ENCODE data around the gene PPARG. TPM values are rescaled to one million over a fixed set of nuclear protein-coding genes. Genes with fewer than 3 reads are reported as not detected.

The PPARG gene
- total and polyA plus RNA-seq, 2 of the 8 experiments (the other 6 are each of a cell fraction or from before 2014, with no cell fraction given) = 0.06 TPM; not detected in 1

DNA sequence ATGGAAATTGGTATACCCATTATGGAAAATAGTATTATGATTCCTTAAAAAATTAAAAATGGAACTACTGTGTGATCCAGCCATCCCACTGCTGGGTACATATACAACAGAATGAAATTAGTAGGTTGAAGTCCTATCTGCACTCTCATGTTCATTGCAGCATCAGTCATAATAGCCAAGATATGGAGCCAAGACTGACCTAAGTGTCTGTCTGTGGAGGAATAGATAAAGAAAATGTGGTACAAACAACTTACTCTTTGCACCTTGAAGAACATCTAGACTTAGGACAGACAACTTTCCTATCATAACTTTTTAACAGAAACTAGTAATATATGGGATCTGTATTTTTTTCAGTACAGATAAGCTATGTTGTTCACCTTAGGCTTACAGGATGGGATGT, 30.0 kb upstream of the PPARG start:
- Histone ChIP-seq H4K8ac (ENCODE audit: extremely low read depth, insufficient read depth, low read length) (no peak overlapping the region), H4K91ac (replicated peaks; ENCODE audit: insufficient read length, low read length) (no peak overlapping the region), H3K79me1 (ENCODE audit: low read depth, low read length) (no peaks in the 10 kb centered on the region), H2BK5ac (ENCODE audit: low read depth, low read length) (no peak overlapping the region), H3K14ac (ENCODE audit: insufficient read length) (no peak overlapping the region), H3K18ac (ENCODE audit: extremely low read depth, low read length) (no peak overlapping the region), H2BK12ac (ENCODE audit: low read depth, low read length) (no peak overlapping the region), H4K20me1 (replicated peaks in 1 of 2; ENCODE audit: control insufficient read depth in 1 of 2, insufficient read depth in 2 of 2, low read length in 2 of 2) (no peaks in the 10 kb centered on the region), H3K4me3 (ENCODE audit: extremely low read depth in 1 of 4, insufficient read depth in 2 of 4, low read depth in 3 of 4, low read length in 4 of 4) (no peak overlapping the region), H3K27me3 (replicated peaks in 1 of 4; ENCODE audit: control insufficient read depth in 3 of 4, extremely low read depth in 1 of 4, insufficient read depth in 3 of 4, low read length in 3 of 4) (no peaks in the 10 kb centered on the region), H3K9ac (replicated peaks in 1 of 4; ENCODE audit: extremely low read depth in 1 of 4, low read depth in 3 of 4, low read length in 3 of 4) (no peak overlapping the region), H2BK120ac (replicated peaks; ENCODE audit: low read depth, low read length) (no peak overlapping the region), H2AFZ (ENCODE audit: low read length) (no peak overlapping the region), H3K9me3 (ENCODE audit: insufficient read depth in 2 of 2, low read depth in 1 of 2, low read length in 1 of 2) (no peaks in the 10 kb centered on the region), H3K23me2 (ENCODE audit: low read depth, low read length) (no peaks in the 10 kb centered on the region), H3K79me2 (ENCODE audit: control insufficient read depth in 1 of 2, insufficient read depth in 2 of 2, low read length in 2 of 2) (no peaks in the 10 kb centered on the region), H3K56ac (replicated peaks; ENCODE audit: insufficient read length, low read depth, low read length) (no peak overlapping the region), H3K36me3 (ENCODE audit: control insufficient read depth in 2 of 4, insufficient read depth in 4 of 4, low read length in 3 of 4) (no peaks in the 10 kb centered on the region), H2BK20ac (ENCODE audit: low read length) (no peak overlapping the region), H3K4ac (replicated peaks; ENCODE audit: insufficient read length, low read depth, low read length) (no peak overlapping the region), H3K27ac (ENCODE audit: low read depth, low read length) (no peak overlapping the region), H4K5ac (ENCODE audit: insufficient read length, low read depth, low read length) (no peak overlapping the region), H2BK15ac (ENCODE audit: low read length) (no peak overlapping the region), H2AK5ac (ENCODE audit: low read depth, low read length) (no peak overlapping the region), H3K23ac (ENCODE audit: insufficient read length) (no peak overlapping the region), H3K4me2 (ENCODE audit: insufficient read depth in 1 of 2, low read depth in 2 of 2, low read length in 2 of 2) (no peak overlapping the region), H3K4me1 (replicated peaks in 1 of 4; ENCODE audit: control insufficient read depth in 3 of 4, insufficient read depth in 4 of 4, low read length in 3 of 4) (no peaks in the 10 kb centered on the region)
- DNase-seq (ENCODE audit: low read depth in 1 of 2, low spot score in 2 of 2) (no peak), FAIRE-seq (no peak)
- CTCF ChIA-PET (ENCODE audit: partially characterized antibody) = no interaction called here
- POLR2A ChIA-PET (ENCODE audit: partially characterized antibody) = interaction anchor here (0.6 kb wide), 1 partner anchor 148 kb away, joined by 3 read pairs; no protein-coding TSS in a partner anchor
- no peak for TF ChIP-seq POLR2AphosphoS5 (IDR thresholded peaks at IDR 0.05; ENCODE audit: low read depth, low read length)
- TF ChIP-seq GTF2F1 (IDR thresholded peaks at IDR 0.05; ENCODE audit: borderline replicate concordance, low read depth, low read length) = no peak
- no peak for TF ChIP-seq BRCA1 (IDR thresholded peaks at IDR 0.05; ENCODE audit: low read depth, low read length)
- TF ChIP-seq HDAC2 (IDR thresholded peaks at IDR 0.05; ENCODE audit: borderline replicate concordance in 1 of 2, low read depth in 2 of 2, low read length in 2 of 2) = no peak
- TF ChIP-seq, protein P1, sequence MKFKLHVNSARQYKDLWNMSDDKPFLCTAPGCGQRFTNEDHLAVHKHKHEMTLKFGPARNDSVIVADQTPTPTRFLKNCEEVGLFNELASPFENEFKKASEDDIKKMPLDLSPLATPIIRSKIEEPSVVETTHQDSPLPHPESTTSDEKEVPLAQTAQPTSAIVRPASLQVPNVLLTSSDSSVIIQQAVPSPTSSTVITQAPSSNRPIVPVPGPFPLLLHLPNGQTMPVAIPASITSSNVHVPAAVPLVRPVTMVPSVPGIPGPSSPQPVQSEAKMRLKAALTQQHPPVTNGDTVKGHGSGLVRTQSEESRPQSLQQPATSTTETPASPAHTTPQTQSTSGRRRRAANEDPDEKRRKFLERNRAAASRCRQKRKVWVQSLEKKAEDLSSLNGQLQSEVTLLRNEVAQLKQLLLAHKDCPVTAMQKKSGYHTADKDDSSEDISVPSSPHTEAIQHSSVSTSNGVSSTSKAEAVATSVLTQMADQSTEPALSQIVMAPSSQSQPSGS (IDR thresholded peaks at IDR 0.05; ENCODE audit: low read length) = no peak
- TF ChIP-seq, protein P2, sequence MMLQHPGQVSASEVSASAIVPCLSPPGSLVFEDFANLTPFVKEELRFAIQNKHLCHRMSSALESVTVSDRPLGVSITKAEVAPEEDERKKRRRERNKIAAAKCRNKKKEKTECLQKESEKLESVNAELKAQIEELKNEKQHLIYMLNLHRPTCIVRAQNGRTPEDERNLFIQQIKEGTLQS (IDR thresholded peaks at IDR 0.05; ENCODE audit: insufficient read depth, low read depth, low read length) = no peak
- no peak for TF ChIP-seq KDM1A (IDR thresholded peaks at IDR 0.05; ENCODE audit: borderline replicate concordance, low read length)
- no peak for TF ChIP-seq BACH1 (IDR thresholded peaks at IDR 0.05; ENCODE audit: low read length)
- no peak for TF ChIP-seq SP2 (IDR thresholded peaks at IDR 0.05; ENCODE audit: low read length)
- TF ChIP-seq SIRT6 (IDR thresholded peaks at IDR 0.05; ENCODE audit: low read length) = no peak
- TF ChIP-seq GABPA (IDR thresholded peaks at IDR 0.05; ENCODE audit: borderline replicate concordance, insufficient read depth, low read length) = no peak
- TF ChIP-seq NRF1 (IDR thresholded peaks at IDR 0.05; ENCODE audit: low read depth, low read length) = no peak
- TF ChIP-seq, protein P3, sequence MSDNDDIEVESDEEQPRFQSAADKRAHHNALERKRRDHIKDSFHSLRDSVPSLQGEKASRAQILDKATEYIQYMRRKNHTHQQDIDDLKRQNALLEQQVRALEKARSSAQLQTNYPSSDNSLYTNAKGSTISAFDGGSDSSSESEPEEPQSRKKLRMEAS (IDR thresholded peaks at IDR 0.05) = no peak
- no peak for TF ChIP-seq CBX8 (IDR thresholded peaks at IDR 0.05; ENCODE audit: borderline replicate concordance, low read depth, low read length)
